Islet of Langerhans (tissue), 1 donor: Measurements from ENCODE around the gene TBC1D22A.
"Not testable (repeated sequence)": the region's sequence is repeated elsewhere in the genome, so short reads cannot be mapped to it uniquely, and the experiment has no call there.

ENCODE experiments used
- FAIRE-seq: peaks from one replicate; lab custom pipeline; 2011; peaks lifted over from hg19 to GRCh38; lab: Jason Lieb, UNC

The TBC1D22A gene

GRCh38 chr22:47124451-47124881, 362.0 kb downstream of the TBC1D22A start:
- no peak for FAIRE-seq

- no peak for FAIRE-seq
Observed at GRCh38 chr22:47124961-47125360, 362.5 kb downstream of the TBC1D22A start.

- FAIRE-seq: no peak
Observed at GRCh38 chr22:47125603-47126002, 363.2 kb downstream of the TBC1D22A start.

- no peak for FAIRE-seq
Observed at GRCh38 chr22:47126344-47126811, 363.9 kb downstream of the TBC1D22A start.

GRCh38 chr22:47127441-47127871, 365.0 kb downstream of the TBC1D22A start:
- FAIRE-seq: no peak

GRCh38 chr22:47128216-47128615, 365.8 kb downstream of the TBC1D22A start:
- no peak for FAIRE-seq

GRCh38 chr22:47128622-47129215, 366.3 kb downstream of the TBC1D22A start:
- FAIRE-seq: no peak

- FAIRE-seq: no peak
Observed at GRCh38 chr22:47129902-47130635, 367.6 kb downstream of the TBC1D22A start.

GRCh38 chr22:47130883-47131631, 368.6 kb downstream of the TBC1D22A start:
- FAIRE-seq: no peak

- no peak for FAIRE-seq
Observed at GRCh38 chr22:47131632-47132427, 369.4 kb downstream of the TBC1D22A start.

- no peak for FAIRE-seq
Observed at GRCh38 chr22:47132428-47132825, 370.0 kb downstream of the TBC1D22A start.

- no peak for FAIRE-seq
Observed at GRCh38 chr22:47133061-47133969, 370.9 kb downstream of the TBC1D22A start.

- FAIRE-seq: no peak
Observed at GRCh38 chr22:47134222-47134621, 371.8 kb downstream of the TBC1D22A start.

GRCh38 chr22:47135338-47135737, 372.9 kb downstream of the TBC1D22A start:
- FAIRE-seq: no peak

GRCh38 chr22:47136050-47136449, 373.6 kb downstream of the TBC1D22A start:
- FAIRE-seq: no peak

- no peak for FAIRE-seq
Observed at GRCh38 chr22:47136671-47137070, 374.2 kb downstream of the TBC1D22A start.

- no peak for FAIRE-seq
Observed at GRCh38 chr22:47139013-47139789, 376.8 kb downstream of the TBC1D22A start.

GRCh38 chr22:47139790-47140119, 377.3 kb downstream of the TBC1D22A start:
- no peak for FAIRE-seq

GRCh38 chr22:47140975-47141374, 378.5 kb downstream of the TBC1D22A start:
- FAIRE-seq: not testable (repeated sequence)

- no peak for FAIRE-seq
Observed at GRCh38 chr22:47142427-47143046, 380.1 kb downstream of the TBC1D22A start.
